ENCODE results near the gene MAN1C1. TPM values are rescaled to one million over a fixed set of nuclear protein-coding genes. Genes with fewer than 3 reads are reported as not detected.

Gene MAN1C1
- total RNA-seq, 2 donors from 2014 or later: 2.2 to 4.3 TPM

DNA sequence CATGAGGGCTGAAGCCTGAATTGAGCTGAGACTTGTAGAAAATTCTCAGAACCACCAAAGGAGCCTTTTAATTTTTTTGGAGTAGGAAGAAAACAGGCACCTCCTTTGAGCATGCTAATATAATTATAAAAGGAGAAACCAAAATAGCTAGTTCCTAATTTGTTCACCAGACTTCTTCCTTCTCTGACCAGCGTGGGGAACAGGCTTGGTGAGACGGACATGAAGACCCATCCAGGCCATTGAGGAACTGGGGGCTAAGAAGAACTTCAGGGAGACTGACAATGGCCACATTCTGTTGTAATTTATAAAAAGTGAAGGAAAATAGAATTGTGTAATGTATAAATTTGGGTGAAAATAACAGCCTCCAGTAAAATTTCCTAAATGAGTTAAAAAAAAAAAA lies 62.6 kb downstream of the MAN1C1 start:
- H3K36me3 ChIP-seq (ENCODE audit: control insufficient read depth, insufficient read depth, low read length): no peaks in the 10 kb centered on the region
- Mint-ChIP-seq H3K9me3 (no peaks in the 10 kb centered on the region), H3K36me3 (ENCODE audit: low read depth) (no peaks in the 10 kb centered on the region), H3K4me3 (no peak overlapping the region), H3K27me3 (ENCODE audit: insufficient read depth) (no peaks in the 10 kb centered on the region), H3K27ac (no peak overlapping the region), H3K4me1 (peaks cover 15% of the 10 kb centered on the region)
- no peak overlapping the region for H3K9ac ChIP-seq (ENCODE audit: extremely low read depth, low read length, poor library complexity, severe bottlenecking)
- no peak overlapping the region for H3K27ac ChIP-seq (ENCODE audit: low read depth, low read length)
- no peak overlapping the region for H3K4me3 ChIP-seq (ENCODE audit: low read length)
- no peak for DNase-seq
- 84% methylated on average over 2 of the region's 2 CpGs; no CpG with 5 or more reads in 1 of the 2 experiments for WGBS, 2 experiments (ENCODE audit: insufficient coverage in 1 of 2, insufficient read length in 1 of 2)
- H3K4me1 ChIP-seq (ENCODE audit: control insufficient read depth, insufficient read depth, low read length): no peaks in the 10 kb centered on the region
- H3K9me3 ChIP-seq (ENCODE audit: control insufficient read depth, low read length): no peaks in the 10 kb centered on the region
- H3K27me3 ChIP-seq (ENCODE audit: control insufficient read depth, insufficient read depth, low read length, poor library complexity, severe bottlenecking): no peaks in the 10 kb centered on the region
- TF ChIP-seq, protein P1, sequence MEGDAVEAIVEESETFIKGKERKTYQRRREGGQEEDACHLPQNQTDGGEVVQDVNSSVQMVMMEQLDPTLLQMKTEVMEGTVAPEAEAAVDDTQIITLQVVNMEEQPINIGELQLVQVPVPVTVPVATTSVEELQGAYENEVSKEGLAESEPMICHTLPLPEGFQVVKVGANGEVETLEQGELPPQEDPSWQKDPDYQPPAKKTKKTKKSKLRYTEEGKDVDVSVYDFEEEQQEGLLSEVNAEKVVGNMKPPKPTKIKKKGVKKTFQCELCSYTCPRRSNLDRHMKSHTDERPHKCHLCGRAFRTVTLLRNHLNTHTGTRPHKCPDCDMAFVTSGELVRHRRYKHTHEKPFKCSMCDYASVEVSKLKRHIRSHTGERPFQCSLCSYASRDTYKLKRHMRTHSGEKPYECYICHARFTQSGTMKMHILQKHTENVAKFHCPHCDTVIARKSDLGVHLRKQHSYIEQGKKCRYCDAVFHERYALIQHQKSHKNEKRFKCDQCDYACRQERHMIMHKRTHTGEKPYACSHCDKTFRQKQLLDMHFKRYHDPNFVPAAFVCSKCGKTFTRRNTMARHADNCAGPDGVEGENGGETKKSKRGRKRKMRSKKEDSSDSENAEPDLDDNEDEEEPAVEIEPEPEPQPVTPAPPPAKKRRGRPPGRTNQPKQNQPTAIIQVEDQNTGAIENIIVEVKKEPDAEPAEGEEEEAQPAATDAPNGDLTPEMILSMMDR (conservative IDR thresholded peaks at IDR 0.05): no peak

- DNase-seq: no peak
- no peak overlapping the region for H3K9ac ChIP-seq (ENCODE audit: extremely low read depth, low read length, poor library complexity, severe bottlenecking)
- H3K4me3 ChIP-seq (ENCODE audit: low read length): no peak overlapping the region
- no peak overlapping the region for H3K27ac ChIP-seq (ENCODE audit: low read depth, low read length)
- Mint-ChIP-seq H3K27ac (no peak overlapping the region), H3K36me3 (ENCODE audit: low read depth) (no peaks in the 10 kb centered on the region), H3K4me3 (no peak overlapping the region), H3K27me3 (ENCODE audit: insufficient read depth) (no peaks in the 10 kb centered on the region), H3K9me3 (no peaks in the 10 kb centered on the region), H3K4me1 (peaks cover 18% of the 10 kb centered on the region)
- H3K9me3 ChIP-seq (ENCODE audit: control insufficient read depth, low read length): no peaks in the 10 kb centered on the region
- TF ChIP-seq, protein P1 (conservative IDR thresholded peaks at IDR 0.05): no peak
- no peaks in the 10 kb centered on the region for H3K36me3 ChIP-seq (ENCODE audit: control insufficient read depth, insufficient read depth, low read length)
- 92 to 94% methylated on average over 3 to 4 of the region's 4 CpGs for WGBS, 2 experiments (ENCODE audit: insufficient coverage in 1 of 2, insufficient read length in 1 of 2)
- no peaks in the 10 kb centered on the region for H3K4me1 ChIP-seq (ENCODE audit: control insufficient read depth, insufficient read depth, low read length)
- no peaks in the 10 kb centered on the region for H3K27me3 ChIP-seq (ENCODE audit: control insufficient read depth, insufficient read depth, low read length, poor library complexity, severe bottlenecking)
Measured at GRCh38 chr1:25680701-25681100, 64.1 kb downstream of the MAN1C1 start.

DNA sequence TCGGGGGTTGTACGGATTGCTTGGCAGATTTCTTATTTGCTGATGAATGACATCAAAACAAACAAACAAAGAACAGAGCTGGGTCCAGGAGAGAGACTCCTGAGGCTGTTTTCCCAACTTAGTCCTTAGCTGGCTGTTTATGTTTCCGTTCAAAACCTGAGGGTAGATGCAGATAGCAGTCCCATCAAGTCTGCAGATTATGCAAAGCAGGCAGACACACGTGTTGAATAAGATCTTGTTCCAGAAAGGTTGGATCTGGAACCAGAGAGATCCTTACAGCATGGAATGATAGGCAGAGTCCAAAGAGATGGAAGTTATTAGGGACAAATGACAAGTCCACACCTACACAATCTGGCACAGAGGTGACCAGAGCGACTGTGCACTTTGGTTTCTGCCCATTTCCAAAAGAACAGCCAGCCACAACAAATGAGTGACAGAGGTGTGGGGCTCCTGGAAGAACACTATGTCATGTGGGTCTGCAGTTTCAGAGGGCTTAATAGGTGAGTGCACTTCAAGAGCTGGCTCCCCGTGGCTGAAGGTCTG lies 65.5 kb downstream of the MAN1C1 start:
- H3K9me3 ChIP-seq (ENCODE audit: control insufficient read depth, low read length): no peaks in the 10 kb centered on the region
- H3K27me3 Mint-ChIP-seq (ENCODE audit: insufficient read depth): no peaks in the 10 kb centered on the region
- no peak overlapping the region for H3K4me3 ChIP-seq (ENCODE audit: low read length)
- H3K36me3 Mint-ChIP-seq (ENCODE audit: low read depth): no peaks in the 10 kb centered on the region
- H3K9me3 Mint-ChIP-seq: no peaks in the 10 kb centered on the region
- no peak overlapping the region for H3K27ac Mint-ChIP-seq
- no peaks in the 10 kb centered on the region for H3K36me3 ChIP-seq (ENCODE audit: control insufficient read depth, insufficient read depth, low read length)
- no peaks in the 10 kb centered on the region for H3K27me3 ChIP-seq (ENCODE audit: control insufficient read depth, insufficient read depth, low read length, poor library complexity, severe bottlenecking)
- whole genome bisulfite sequencing, 2 experiments (ENCODE audit: insufficient coverage in 1 of 2, insufficient read length in 1 of 2): 86 to 92% methylated on average over 4 to 6 of the region's 6 CpGs
- no peaks in the 10 kb centered on the region for H3K4me1 ChIP-seq (ENCODE audit: control insufficient read depth, insufficient read depth, low read length)
- peaks cover 6% of the 10 kb centered on the region for H3K4me1 Mint-ChIP-seq
- H3K4me3 Mint-ChIP-seq: no peak overlapping the region
- TF ChIP-seq, protein P1 (conservative IDR thresholded peaks at IDR 0.05): no peak
- DNase-seq: no peak
- H3K9ac ChIP-seq (ENCODE audit: extremely low read depth, low read length, poor library complexity, severe bottlenecking): no peak overlapping the region
- no peak overlapping the region for H3K27ac ChIP-seq (ENCODE audit: low read depth, low read length)
